HEK293T (cell line): ENCODE measurements around the gene BDH1.

Source experiments
- CTCF ChIA-PET: fragments of 350-600 bp; formaldehyde crosslinking; extraction: SDS; loops from one replicate; lab custom pipeline; 2021; ENCODE audit warnings: antibody characterized with exemption, inconsistent platforms; lab: Yijun Ruan, JAX
- POLR2A ChIA-PET: fragments of 350-600 bp; formaldehyde crosslinking; extraction: SDS; loops from one replicate; lab custom pipeline; 2020; ENCODE audit warnings: antibody characterized with exemption, inconsistent platforms; lab: Yijun Ruan, JAX
- DNase-seq: peaks from one replicate; pipeline ENCODE4 v3.0.0; 2012; ENCODE audit warnings: mixed read lengths; ENCODE audit errors: extremely low spot score
- ARNT ChIP-seq: fragments of 450-650 bp; IDR thresholded peaks from 2 replicates; pipeline ENCODE4 v1.6.1; 2017; ENCODE audit warnings: mild to moderate bottlenecking
- BHLHE40 ChIP-seq: fragments of 450-650 bp; IDR thresholded peaks from 2 replicates; pipeline ENCODE4 v1.6.1; 2016; ENCODE audit warnings: mild to moderate bottlenecking, moderate library complexity, borderline replicate concordance
- CTBP1 ChIP-seq: fragments of 450-650 bp; IDR thresholded peaks from 2 replicates; pipeline ENCODE4 v1.6.1; 2016; ENCODE audit warnings: borderline replicate concordance
- FOXM1 ChIP-seq: fragments of 450-650 bp; IDR thresholded peaks from 2 replicates; pipeline ENCODE4 v1.6.1; 2017; ENCODE audit warnings: mild to moderate bottlenecking, borderline replicate concordance
- HDGF ChIP-seq: fragments of 450-650 bp; IDR thresholded peaks from 2 replicates; pipeline ENCODE4 v1.6.1; 2017; ENCODE audit warnings: antibody characterized with exemption, borderline replicate concordance
- LEF1 ChIP-seq: fragments of 450-650 bp; IDR thresholded peaks from 2 replicates; pipeline ENCODE4 v1.6.1; 2017; ENCODE audit warnings: mild to moderate bottlenecking, borderline replicate concordance
- PKNOX1 ChIP-seq: fragments of 450-650 bp; IDR thresholded peaks from 2 replicates; pipeline ENCODE4 v1.6.1; 2016
- TARDBP ChIP-seq: fragments of 450-650 bp; IDR thresholded peaks from 2 replicates; pipeline ENCODE4 v1.6.1; 2016
- ZNF384 ChIP-seq: fragments of 450-650 bp; IDR thresholded peaks from 2 replicates; pipeline ENCODE4 v1.6.1; 2016

BDH1 gene

GRCh38 chr3:197462808-197463207 lies 93.0 kb downstream of the BDH1 start:
- DNase-seq: no peak
- ChIA-PET POLR2A (no interaction called here), CTCF (no interaction called here)
- no peak for TF ChIP-seq ARNT

- POLR2A ChIA-PET: no interaction called here
These were observed 95.1 kb downstream of the BDH1 start for GRCh38 chr3:197460639-197461038.

GRCh38 chr3:197460002-197460401 lies 95.8 kb downstream of the BDH1 start:
- CTCF ChIA-PET: no interaction called here
- DNase-seq: no peak
- POLR2A ChIA-PET: no interaction called here
- TF ChIP-seq CTBP1: no peak
- no peak for TF ChIP-seq PKNOX1
- no peak for TF ChIP-seq TARDBP
- no peak for TF ChIP-seq LEF1
- TF ChIP-seq HDGF: no peak

More at GRCh38 chr3:197460639-197461038, 95.1 kb downstream of the BDH1 start:
- CTCF ChIA-PET: no interaction called here
- DNase-seq: no peak
- no peak for TF ChIP-seq HDGF
- TF ChIP-seq ZNF384: no peak
- TF ChIP-seq TARDBP: no peak
- TF ChIP-seq FOXM1: no peak
- TF ChIP-seq ARNT: no peak
- no peak for TF ChIP-seq BHLHE40
